ENCODE results near the gene PIN4.

The PIN4 gene

DNA sequence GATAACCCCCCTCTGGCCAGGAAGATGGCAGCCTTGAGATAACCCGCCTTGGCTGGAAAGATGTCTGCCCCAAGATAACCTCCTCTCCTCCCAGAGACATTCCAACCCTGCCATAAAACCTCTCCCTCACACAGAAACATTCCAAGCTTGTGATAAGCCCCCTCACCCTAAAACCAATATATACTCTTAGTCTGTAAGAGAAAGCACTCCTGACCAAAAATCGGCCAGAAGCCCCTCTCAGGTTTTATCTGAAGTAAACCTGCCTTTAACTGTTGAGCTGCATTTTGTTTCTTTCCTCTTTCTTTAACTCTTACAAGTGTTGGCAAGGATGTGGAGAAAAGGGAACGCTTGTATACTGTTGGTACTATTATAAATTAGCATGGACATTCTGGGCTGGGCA is 48.7 kb downstream of the PIN4 start:
- Mint-ChIP-seq H3K4me1 (ENCODE audit: low read depth) (no peaks in the 10 kb centered on the region), H3K27ac (no peak overlapping the region), H3K27me3 (ENCODE audit: low read depth) (no peaks in the 10 kb centered on the region), H3K9me3 (no peaks in the 10 kb centered on the region), H3K4me3 (no peak overlapping the region), H3K36me3 (ENCODE audit: low read depth) (peaks cover 28% of the 10 kb centered on the region)
- no peak for DNase-seq (ENCODE audit: low spot score)

DNA sequence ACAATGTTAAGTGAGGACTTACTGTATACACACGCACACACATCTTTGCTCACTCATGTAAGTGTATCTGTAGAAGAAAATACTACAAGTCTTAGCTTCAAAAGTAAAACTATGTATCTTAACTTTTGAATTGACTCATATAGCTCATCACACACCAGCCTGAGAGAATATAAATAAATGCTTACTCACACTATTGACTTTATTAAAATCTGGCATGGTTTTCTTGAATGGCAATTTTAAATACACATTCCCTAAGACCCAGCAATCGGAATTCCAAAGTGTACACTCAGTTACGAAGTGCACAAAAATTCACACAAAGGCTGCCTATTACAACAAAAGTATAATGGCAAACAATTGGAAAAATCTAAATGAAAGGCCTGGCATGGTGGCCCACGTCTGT is 55.3 kb downstream of the PIN4 start:
- no peaks in the 10 kb centered on the region for H3K9me3 Mint-ChIP-seq
- peaks cover 18% of the 10 kb centered on the region for H3K36me3 Mint-ChIP-seq (ENCODE audit: low read depth)
- no peaks in the 10 kb centered on the region for H3K27me3 Mint-ChIP-seq (ENCODE audit: low read depth)
- DNase-seq (ENCODE audit: low spot score) = no peak
- peak overlapping the region; percentile 54 for H3K4me3 Mint-ChIP-seq
- H3K27ac Mint-ChIP-seq = no peak overlapping the region
- H3K4me1 Mint-ChIP-seq (ENCODE audit: low read depth) = peaks cover 15% of the 10 kb centered on the region

DNA sequence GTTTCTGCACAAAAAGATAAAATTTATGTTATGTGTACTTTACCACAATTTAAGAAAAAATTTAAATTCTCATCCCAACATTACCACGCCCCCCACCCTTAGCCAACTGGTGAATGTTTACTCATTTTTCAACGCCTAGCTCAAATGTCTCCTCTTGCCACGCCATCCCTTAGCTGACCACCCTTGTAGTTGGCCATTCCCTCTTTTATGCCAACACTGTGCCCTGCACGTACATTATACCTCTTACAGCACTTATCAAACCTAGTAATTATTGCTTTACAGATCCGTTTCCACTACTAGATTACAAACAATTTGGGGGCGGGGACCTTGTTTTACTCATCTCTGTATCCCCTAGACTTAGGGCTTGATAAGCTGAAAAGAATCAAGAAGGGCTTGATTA is 56.6 kb downstream of the PIN4 start:
- Mint-ChIP-seq H3K4me3 (peak overlapping the region; percentile 87), H3K4me1 (ENCODE audit: low read depth) (peaks cover 15% of the 10 kb centered on the region), H3K27ac (no peak overlapping the region), H3K27me3 (ENCODE audit: low read depth) (no peaks in the 10 kb centered on the region), H3K9me3 (no peaks in the 10 kb centered on the region), H3K36me3 (ENCODE audit: low read depth) (peaks cover 18% of the 10 kb centered on the region)
- DNase-seq (ENCODE audit: low spot score) = no peak

DNA sequence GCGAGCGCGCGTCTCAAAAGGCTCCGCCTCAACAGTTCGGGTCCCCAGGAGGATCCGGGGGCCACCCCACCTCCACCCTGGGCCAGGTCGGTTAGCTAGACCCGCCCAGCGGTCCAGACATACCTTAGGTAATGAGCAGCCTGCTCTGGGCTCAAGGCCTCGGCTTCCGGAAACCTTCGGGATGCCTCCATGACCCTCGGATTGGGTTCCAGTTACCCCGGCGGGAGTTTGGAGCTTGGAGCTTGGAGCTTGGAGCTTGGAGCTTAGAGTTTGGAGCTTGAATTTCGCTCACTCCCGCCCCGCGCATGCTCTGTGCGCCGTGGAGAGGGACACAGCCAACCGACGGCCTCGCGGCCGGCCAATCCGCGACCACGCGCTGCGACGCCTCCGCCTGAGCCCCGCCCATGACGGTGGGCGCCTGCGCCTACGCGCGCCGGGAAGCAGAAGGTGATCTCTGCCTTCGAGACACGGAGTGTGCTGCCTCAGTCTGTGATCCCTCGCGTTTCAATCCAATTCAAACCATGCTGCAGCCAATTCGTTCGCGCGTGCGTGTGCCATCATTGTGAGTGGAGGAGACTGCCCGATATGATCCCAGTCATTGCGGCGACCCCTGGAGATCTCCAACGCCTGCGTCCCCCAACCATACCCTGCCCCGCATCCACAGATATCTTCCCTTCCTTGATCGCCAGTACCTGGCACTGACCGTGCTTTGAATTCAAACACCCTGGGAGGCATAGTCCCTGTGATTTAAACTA is 57.3 kb downstream of the PIN4 start, which contains the start of gene ERCC6L:
TSS of gene ERCC6L (minus strand) at position 307 of the 755 bp plus-strand sequence. CDS start at position 191, 116 bp downstream.
- Mint-ChIP-seq H3K4me1 (ENCODE audit: low read depth) (peaks cover 15% of the 10 kb centered on the region), H3K36me3 (ENCODE audit: low read depth) (peaks cover 18% of the 10 kb centered on the region), H3K9me3 (no peaks in the 10 kb centered on the region), H3K27me3 (ENCODE audit: low read depth) (no peaks in the 10 kb centered on the region), H3K27ac (peak within 1 kb of the TSS; percentile 74), H3K4me3 (peak within 1 kb of the TSS; percentile 87)
- peak; percentile 87 for DNase-seq (ENCODE audit: low spot score)

DNA sequence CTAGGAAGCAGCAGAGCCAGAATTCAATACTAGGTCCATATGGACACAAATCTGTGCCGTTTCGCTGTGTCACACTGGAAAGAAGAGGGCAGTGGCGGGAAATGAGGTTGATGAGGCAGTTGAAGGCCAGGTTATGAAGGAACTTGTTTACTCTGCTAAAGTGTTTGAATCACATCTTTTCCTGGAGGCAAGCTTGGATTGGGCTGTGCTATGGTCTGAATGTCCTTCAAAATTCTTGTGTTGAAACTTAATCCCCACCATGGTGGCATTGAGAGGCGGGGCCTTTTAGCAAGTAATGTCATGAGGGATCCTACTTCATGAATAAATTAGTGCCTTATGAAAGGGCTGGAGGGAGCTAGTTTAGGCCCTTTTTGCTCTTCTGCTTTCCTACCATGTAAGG is 59.4 kb downstream of the PIN4 start:
- peaks cover 8% of the 10 kb centered on the region for H3K36me3 Mint-ChIP-seq (ENCODE audit: low read depth)
- H3K27me3 Mint-ChIP-seq (ENCODE audit: low read depth) = no peaks in the 10 kb centered on the region
- no peak overlapping the region for H3K27ac Mint-ChIP-seq
- peaks cover 12% of the 10 kb centered on the region for H3K4me1 Mint-ChIP-seq (ENCODE audit: low read depth)
- no peaks in the 10 kb centered on the region for H3K9me3 Mint-ChIP-seq
- no peak overlapping the region for H3K4me3 Mint-ChIP-seq
- no peak for DNase-seq (ENCODE audit: low spot score)

DNA sequence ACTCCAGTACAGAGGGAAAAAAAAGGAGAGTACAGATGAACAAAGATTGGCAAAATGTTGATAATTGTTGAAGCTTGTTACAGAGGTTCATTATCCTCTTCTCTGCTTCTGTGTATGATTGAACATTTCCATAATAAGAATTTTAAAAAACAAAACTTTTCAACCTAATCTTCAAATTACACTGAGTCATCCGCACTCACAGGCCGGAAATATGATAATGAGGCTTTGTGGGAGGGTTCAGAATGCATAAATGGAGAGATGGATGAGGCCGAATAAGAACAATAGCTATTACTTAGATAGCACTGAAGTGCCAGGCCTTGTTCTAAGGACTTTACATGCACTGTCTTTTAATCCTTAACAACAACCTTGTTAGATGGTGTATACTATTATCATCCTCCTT is 61.9 kb downstream of the PIN4 start:
- Mint-ChIP-seq H3K4me1 (ENCODE audit: low read depth) (peaks cover 5% of the 10 kb centered on the region), H3K27ac (no peak overlapping the region), H3K4me3 (no peak overlapping the region), H3K27me3 (ENCODE audit: low read depth) (no peaks in the 10 kb centered on the region), H3K9me3 (no peaks in the 10 kb centered on the region), H3K36me3 (ENCODE audit: low read depth) (peaks cover under 1% of the 10 kb centered on the region)
- DNase-seq (ENCODE audit: low spot score) = no peak

DNA sequence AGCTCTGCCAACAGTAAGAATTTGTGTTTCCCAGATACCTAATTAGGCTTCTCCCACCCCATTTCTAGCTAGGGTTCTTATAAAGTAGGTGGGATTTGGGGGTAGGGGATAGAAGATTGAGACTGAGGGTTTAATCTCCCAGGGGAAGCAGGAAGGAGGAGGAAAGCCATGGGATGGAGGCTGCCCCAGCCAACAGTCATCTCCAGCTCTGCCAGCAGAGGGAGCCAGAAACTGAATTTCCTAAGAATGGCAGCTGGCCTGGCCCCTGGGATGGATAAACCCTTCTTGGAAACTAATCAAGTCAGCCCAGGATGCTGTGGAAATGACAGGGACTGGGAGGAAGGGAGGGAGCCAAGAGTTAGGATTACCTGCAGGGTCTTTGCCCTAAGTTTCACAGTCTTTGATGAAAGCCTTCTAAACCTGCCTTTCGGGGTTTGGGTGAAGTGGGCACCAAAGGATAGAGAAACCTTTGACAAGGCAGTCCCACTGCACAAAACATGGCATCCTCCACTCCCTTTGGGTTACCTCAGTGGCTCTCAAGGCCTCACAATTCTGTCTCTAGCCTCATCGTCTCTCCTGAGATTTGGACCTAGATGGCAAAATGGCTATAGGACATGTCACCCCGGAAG is 64.0 kb downstream of the PIN4 start:
- H3K4me3 Mint-ChIP-seq = no peak overlapping the region

DNA sequence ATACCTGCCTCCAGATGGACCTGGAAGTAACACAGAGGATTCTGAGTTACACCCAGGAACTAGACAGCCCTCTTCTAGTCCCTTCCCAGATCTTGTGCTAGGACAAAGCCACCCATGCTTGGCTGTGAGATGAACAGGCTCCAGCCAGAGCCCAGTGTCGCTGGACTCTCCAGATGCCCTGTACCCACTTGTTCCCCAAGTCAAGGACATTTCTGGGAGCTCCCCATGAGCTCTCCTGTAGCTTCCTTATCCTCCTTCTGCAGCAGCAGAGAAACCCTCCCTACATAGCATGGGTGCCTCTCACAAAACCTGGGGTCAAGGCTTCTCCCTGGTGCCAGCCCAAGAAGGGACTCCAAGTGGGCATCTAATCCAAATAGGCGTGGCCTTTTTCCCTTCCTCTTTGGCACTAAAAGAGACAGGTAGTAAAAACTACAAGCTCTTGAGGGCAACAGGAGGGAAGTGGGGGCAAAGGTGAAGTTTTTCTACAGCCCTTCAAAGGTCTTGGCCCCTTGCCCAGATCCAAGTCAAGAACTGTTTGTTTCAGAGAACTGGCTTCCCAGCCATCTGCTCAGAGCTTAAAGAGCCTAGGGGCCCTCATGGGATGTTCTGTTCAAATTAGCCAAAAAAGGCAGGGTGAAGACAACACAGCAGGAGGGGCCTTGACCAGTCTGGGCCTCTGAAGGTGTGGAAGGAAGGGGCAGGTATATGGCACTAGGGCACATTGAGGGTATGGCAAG is 65.8 kb downstream of the PIN4 start:
- Mint-ChIP-seq H3K27me3 (ENCODE audit: low read depth) (no peaks in the 10 kb centered on the region), H3K9me3 (no peaks in the 10 kb centered on the region), H3K36me3 (ENCODE audit: low read depth) (no peaks in the 10 kb centered on the region), H3K4me3 (no peak overlapping the region), H3K27ac (no peak overlapping the region), H3K4me1 (ENCODE audit: low read depth) (peaks cover 1% of the 10 kb centered on the region)
- no peak for DNase-seq (ENCODE audit: low spot score)

More for the DNA sequence above, 64.0 kb downstream of the PIN4 start:
- no peak overlapping the region for H3K27ac Mint-ChIP-seq
- H3K4me1 Mint-ChIP-seq (ENCODE audit: low read depth) = peaks cover 1% of the 10 kb centered on the region
- no peak for DNase-seq (ENCODE audit: low spot score)
- no peaks in the 10 kb centered on the region for H3K36me3 Mint-ChIP-seq (ENCODE audit: low read depth)
- H3K27me3 Mint-ChIP-seq (ENCODE audit: low read depth) = no peaks in the 10 kb centered on the region
- H3K9me3 Mint-ChIP-seq = no peaks in the 10 kb centered on the region
